OCI-LY1 (cell line): ENCODE measurements around the gene DDI2.

ENCODE experiments used
- EZH2 ChIP-seq: fragments of 200-600 bp; sonication (generic), shearing (Covaris generic); IDR thresholded peaks from 2 replicates; pipeline ENCODE4 v1.8.0; 2017; ENCODE audit warnings: borderline replicate concordance, mixed run types, mild to moderate bottlenecking, antibody characterized with exemption, low read length, moderate library complexity, mixed read lengths
- TF ChIP-seq, protein P1 (sequence below): fragments of 200-600 bp; sonication (generic), shearing (Covaris generic); IDR thresholded peaks from 2 replicates; pipeline ENCODE4 v1.5.1; 2017; ENCODE audit warnings: mild to moderate bottlenecking, antibody characterized with exemption, low read length, moderate library complexity, mixed read lengths

- TF ChIP-seq, protein P1, sequence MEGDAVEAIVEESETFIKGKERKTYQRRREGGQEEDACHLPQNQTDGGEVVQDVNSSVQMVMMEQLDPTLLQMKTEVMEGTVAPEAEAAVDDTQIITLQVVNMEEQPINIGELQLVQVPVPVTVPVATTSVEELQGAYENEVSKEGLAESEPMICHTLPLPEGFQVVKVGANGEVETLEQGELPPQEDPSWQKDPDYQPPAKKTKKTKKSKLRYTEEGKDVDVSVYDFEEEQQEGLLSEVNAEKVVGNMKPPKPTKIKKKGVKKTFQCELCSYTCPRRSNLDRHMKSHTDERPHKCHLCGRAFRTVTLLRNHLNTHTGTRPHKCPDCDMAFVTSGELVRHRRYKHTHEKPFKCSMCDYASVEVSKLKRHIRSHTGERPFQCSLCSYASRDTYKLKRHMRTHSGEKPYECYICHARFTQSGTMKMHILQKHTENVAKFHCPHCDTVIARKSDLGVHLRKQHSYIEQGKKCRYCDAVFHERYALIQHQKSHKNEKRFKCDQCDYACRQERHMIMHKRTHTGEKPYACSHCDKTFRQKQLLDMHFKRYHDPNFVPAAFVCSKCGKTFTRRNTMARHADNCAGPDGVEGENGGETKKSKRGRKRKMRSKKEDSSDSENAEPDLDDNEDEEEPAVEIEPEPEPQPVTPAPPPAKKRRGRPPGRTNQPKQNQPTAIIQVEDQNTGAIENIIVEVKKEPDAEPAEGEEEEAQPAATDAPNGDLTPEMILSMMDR: no peak
- TF ChIP-seq EZH2: no peak
Measured at GRCh38 chr1:15687446-15687845, 70.2 kb downstream of the DDI2 start.
